CD4-positive, alpha-beta T cell (primary cell): Measurements from ENCODE around the gene KRTAP4-9. TPM values are rescaled to one million over a fixed set of nuclear protein-coding genes. Genes with fewer than 3 reads are reported as not detected.
A peak's percentile ranks its signal among the peaks of the same experiment; 100 is the strongest.
"Not testable (repeated sequence)": the region's sequence is repeated elsewhere in the genome, so short reads cannot be mapped to it uniquely, and the experiment has no call there.

ENCODE experiments used
- ATAC-seq: fragments of 200-7000 bp; cut with Tn5 transposase; one replicate; pipeline ENCODE4 v1.10.0; 2022; ENCODE audit warnings: mild to moderate bottlenecking; ENCODE audit not compliant: poor library complexity
- CTCF ChIA-PET: fragments of 350-600 bp; sonication (Branson Sonifier 250); formaldehyde crosslinking; loops from one replicate; lab custom pipeline; 2021; ENCODE audit warnings: antibody characterized with exemption, inconsistent platforms; lab: Charles Lee
- POLR2A ChIA-PET: fragments of 350-600 bp; sonication (Branson Sonifier 250); formaldehyde crosslinking; loops from one replicate; lab custom pipeline; 2021; ENCODE audit warnings: antibody characterized with exemption, inconsistent platforms; lab: Charles Lee
- DNase-seq, 14 experiments: peaks; one replicate each; pipeline ENCODE4 v3.0.0-alpha.2; 2013 to 2020; ENCODE audit warnings: mixed read lengths in 2 of 14
- H3K27ac ChIP-seq, 2 donors: one replicate each; pipeline versions ENCODE4 v1.5.1 to v1.7.0; 2013; ENCODE audit warnings: low read length in 2 of 2, low read depth in 1 of 2, mild to moderate bottlenecking in 1 of 2
- H3K27me3 ChIP-seq, 2 experiments: 1 replicate in 1 of 2; 2 replicates in 1 of 2; pipeline versions ENCODE4 v1.6.1 to v1.7.0; 2013; ENCODE audit warnings: low read length in 2 of 2, control low read depth in 1 of 2, mild to moderate bottlenecking in 1 of 2, moderate library complexity in 1 of 2; ENCODE audit not compliant: insufficient read depth in 2 of 2, control insufficient read depth in 1 of 2
- H3K36me3 ChIP-seq: one replicate; pipeline ENCODE4 v1.6.1; 2013; ENCODE audit warnings: low read length, control low read depth; ENCODE audit not compliant: insufficient read depth
- H3K4me1 ChIP-seq: one replicate; pipeline ENCODE4 v1.6.1; 2013; ENCODE audit warnings: low read length, control low read depth; ENCODE audit not compliant: insufficient read depth
- H3K4me3 ChIP-seq: one replicate; pipeline ENCODE4 v1.5.1; 2013; ENCODE audit warnings: mild to moderate bottlenecking, low read length, moderate library complexity
- H3K9me3 ChIP-seq, 2 experiments: 1 replicate in 1 of 2; 2 replicates in 1 of 2; pipeline versions ENCODE4 v1.6.1 to v1.7.0; 2013; ENCODE audit warnings: low read length in 2 of 2, mild to moderate bottlenecking in 2 of 2, control low read depth in 1 of 2, moderate library complexity in 1 of 2; ENCODE audit not compliant: control insufficient read depth in 1 of 2, insufficient read depth in 1 of 2
- H3K27ac Mint-ChIP-seq: one replicate; pipeline ENCODE4 v1.8.0; 2020; ENCODE audit warnings: mixed read lengths
- H3K27me3 Mint-ChIP-seq: one replicate; pipeline ENCODE4 v1.8.0; 2021; ENCODE audit warnings: mixed read lengths
- H3K36me3 Mint-ChIP-seq: one replicate; pipeline ENCODE4 v1.8.0; 2021; ENCODE audit warnings: low read depth, mixed read lengths
- H3K4me1 Mint-ChIP-seq: one replicate; pipeline ENCODE4 v1.8.0; 2021; ENCODE audit warnings: low read depth, mixed read lengths
- H3K4me3 Mint-ChIP-seq: one replicate; pipeline ENCODE4 v1.8.0; 2020; ENCODE audit warnings: mild to moderate bottlenecking, mixed read lengths
- H3K9me3 Mint-ChIP-seq: one replicate; pipeline ENCODE4 v1.8.0; 2020; ENCODE audit warnings: mixed read lengths
- CTCF ChIP-seq: fragments of 200-600 bp; IDR thresholded peaks from one replicate; pipeline ENCODE4 v1.8.0; 2022; ENCODE audit warnings: antibody characterized with exemption, mild to moderate bottlenecking
- intact Hi-C, 2 experiments: fragments of 100-400 bp; cut with DNase I in 1 of 2; cut with micrococcal nuclease in 1 of 2; formaldehyde crosslinking; loops; one replicate each; pipeline versions ENCODE4 v1.15.1 to v1.9.0; 2023 to 2025; cut with DNase I, micrococcal nuclease
- total RNA-seq, 174 experiments: library from RNA in 2 of 174; stranded (reverse) in 2 of 174; gene quantifications; one replicate each; pipeline ENCODE4 v1.2.3 and lab custom pipeline; 2021 to 2026

KRTAP4-9 gene
- total RNA-seq, 2 experiments from 2014 or later, result not detected

DNA sequence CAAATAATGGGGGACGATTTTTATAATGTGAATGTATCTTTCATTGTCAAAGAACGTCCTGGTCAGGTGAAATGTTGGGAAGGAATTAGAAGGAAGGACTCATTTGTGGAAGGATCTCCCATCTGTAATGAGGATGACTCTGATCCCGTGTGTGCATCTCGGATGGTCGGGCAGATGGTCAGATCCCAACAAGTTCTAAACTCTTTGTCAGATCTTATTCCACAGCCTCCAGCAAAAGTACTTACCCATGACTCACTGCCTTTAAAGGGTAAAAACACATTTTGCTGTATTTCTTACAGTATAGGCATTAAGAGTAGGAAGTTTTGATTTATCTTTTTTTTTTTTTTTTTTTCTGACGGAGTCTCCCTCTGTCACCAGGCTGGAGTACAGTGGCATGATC lies 6.7 kb upstream of the KRTAP4-9 start:
- Mint-ChIP-seq H3K36me3 (no peaks in the 10 kb centered on the region), H3K4me1 (peaks cover 17% of the 10 kb centered on the region), H3K4me3 (no peak overlapping the region), H3K9me3 (no peaks in the 10 kb centered on the region), H3K27me3 (peaks cover 10% of the 10 kb centered on the region), H3K27ac (no peak overlapping the region)
- no peak for TF ChIP-seq CTCF
- Histone ChIP-seq H3K27me3 (peaks cover 0 to 2% of the 10 kb centered on the region in 2 experiments), H3K4me1 (peaks cover 3% of the 10 kb centered on the region), H3K36me3 (no peaks in the 10 kb centered on the region), H3K9me3 (no peaks in the 10 kb centered on the region), H3K27ac (no peak overlapping the region), H3K4me3 (no peak overlapping the region)
- intact Hi-C loops, result loop anchor here in 1 of 2 experiments (5.0 kb wide), 1 partner anchor 39 kb away; no protein-coding TSS in a partner anchor
- no peak for ATAC-seq
- ChIA-PET CTCF (no interaction called here), POLR2A (no interaction called here)
- DNase-seq, result no peak

DNA sequence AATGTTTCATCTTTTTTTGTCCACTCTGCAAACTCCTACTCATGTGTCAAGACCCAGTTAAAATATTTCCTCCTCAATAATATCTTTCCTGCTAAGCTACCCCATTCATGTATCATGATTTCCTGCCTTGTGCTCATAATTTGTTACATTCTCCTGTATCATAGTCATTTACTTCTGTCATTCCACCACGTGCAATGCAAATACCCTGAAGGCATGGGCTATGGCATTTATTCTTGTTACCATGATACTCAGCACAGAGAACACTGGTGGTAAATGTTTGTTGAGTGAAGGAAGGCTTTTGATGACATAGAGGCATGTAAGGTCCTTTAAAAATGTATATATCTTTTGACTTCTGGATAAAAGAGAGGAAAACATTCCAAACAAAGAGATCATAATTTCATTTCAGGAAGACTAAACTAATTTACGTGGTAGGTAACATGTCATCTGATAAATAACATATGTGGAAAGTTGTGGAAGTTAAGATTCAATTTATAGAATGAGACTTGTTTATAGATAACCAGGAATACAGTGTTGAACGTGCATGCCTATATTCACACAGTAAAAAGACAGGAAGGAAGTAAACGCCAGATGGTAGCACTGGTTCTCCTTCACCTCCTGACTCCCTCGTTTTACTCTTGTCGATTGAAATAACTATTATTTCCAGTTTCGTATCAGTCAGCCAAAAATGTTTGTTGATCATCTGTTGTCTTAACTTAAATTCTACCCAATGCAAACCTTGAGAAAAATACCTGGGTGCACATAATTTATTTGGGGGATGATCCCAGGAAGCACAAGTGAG lies 5.3 kb upstream of the KRTAP4-9 start:
- H3K4me3 ChIP-seq, H3K27me3 ChIP-seq, CTCF ChIA-PET, H3K36me3 ChIP-seq, H3K4me1 ChIP-seq, H3K36me3 Mint-ChIP-seq, DNase-seq, H3K27ac ChIP-seq, H3K9me3 ChIP-seq, POLR2A ChIA-PET, H3K9me3 Mint-ChIP-seq, H3K4me3 Mint-ChIP-seq, H3K27ac Mint-ChIP-seq, H3K27me3 Mint-ChIP-seq: not testable (repeated sequence)
- intact Hi-C loops, result loop anchor here in 1 of 2 experiments (5.0 kb wide), 2 partner anchors 37 to 222 kb away; no protein-coding TSS in a partner anchor
- H3K4me1 Mint-ChIP-seq, result peaks cover 17% of the 10 kb centered on the region
- peak; percentile 64 for ATAC-seq
- peak; percentile 19 for TF ChIP-seq CTCF

- no peaks in the 10 kb centered on the region for H3K36me3 Mint-ChIP-seq
- H3K27ac Mint-ChIP-seq, result no peak within 1 kb of the TSS
- peaks cover 3% of the 10 kb centered on the region for H3K4me1 ChIP-seq
- ChIA-PET POLR2A (no interaction called here), CTCF (no interaction called here)
- TF ChIP-seq CTCF, result no peak
- intact Hi-C loops, result loop anchor here in 1 of 2 experiments (5.0 kb wide), 1 partner anchor 221 kb away; no protein-coding TSS in a partner anchor
- DNase-seq, result no peak
- no peaks in the 10 kb centered on the region for H3K9me3 ChIP-seq
- no peak within 1 kb of the TSS for H3K27ac ChIP-seq
- no peaks in the 10 kb centered on the region for H3K9me3 Mint-ChIP-seq
- H3K4me3 ChIP-seq, result no peak within 1 kb of the TSS
- H3K27me3 Mint-ChIP-seq, result peaks cover 11% of the 10 kb centered on the region
- ATAC-seq, result no peak
- H3K4me1 Mint-ChIP-seq, result peaks cover 17% of the 10 kb centered on the region
- no peaks in the 10 kb centered on the region for H3K36me3 ChIP-seq
- H3K4me3 Mint-ChIP-seq, result no peak within 1 kb of the TSS
- H3K27me3 ChIP-seq, result peaks cover 0 to 2% of the 10 kb centered on the region in 2 experiments
These were observed 3.5 kb upstream of the KRTAP4-9 start, which contains the start of gene KRTAP4-16 for GRCh38 chr17:41101586-41102259. TSS of gene KRTAP4-16 (minus strand) at chr17:41102209. CDS start at chr17:41102209, 0 bp downstream.
